GM20000 (cell line): ENCODE data around the gene PGM3.

Experiments
- DNase-seq: peaks from one replicate; pipeline ENCODE4 v3.0.0; 2012; ENCODE audit warnings: low spot score
- CTCF ChIP-seq: IDR thresholded peaks from 2 replicates; pipeline ENCODE4 v1.5.1; 2012; ENCODE audit warnings: mild to moderate bottlenecking, control low read depth; ENCODE audit errors: extremely low read depth, missing control alignments

The PGM3 gene

GRCh38 chr6:83119742-83120300 is 73.2 kb downstream of the PGM3 start:
- DNase-seq = no peak
- no peak for TF ChIP-seq CTCF

GRCh38 chr6:83117802-83118201 is 75.3 kb downstream of the PGM3 start:
- no peak for TF ChIP-seq CTCF
- no peak for DNase-seq
